Naive thymus-derived CD4-positive, alpha-beta T cell (primary cell): Measurements from ENCODE around the gene ATXN7L1. TPM values are rescaled to one million over a fixed set of nuclear protein-coding genes. Genes with fewer than 3 reads are reported as not detected.

Experiments used
- ATAC-seq: fragments of 150-1000 bp; cut with Tn5 transposase; 2 replicates; pipeline ENCODE4 v1.10.0; 2021; ENCODE audit warnings: mild to moderate bottlenecking, moderate library complexity
- CTCF ChIA-PET: fragments of 350-600 bp; sonication (Branson Sonifier 250); formaldehyde crosslinking; loops from one replicate; lab custom pipeline; 2021; ENCODE audit warnings: antibody characterized with exemption; lab: Charles Lee
- POLR2A ChIA-PET: fragments of 350-600 bp; sonication (Branson Sonifier 250); formaldehyde crosslinking; loops from one replicate; lab custom pipeline; 2021; ENCODE audit warnings: antibody characterized with exemption, inconsistent platforms; lab: Charles Lee
- DNase-seq, 9 donors: peaks; one replicate each; pipeline versions ENCODE4 v3.0.0 to v3.0.0-alpha.2; 2020 to 2022; ENCODE audit warnings: mixed read lengths in 1 of 9
- H3K27ac ChIP-seq: one replicate; pipeline ENCODE4 v1.7.0; 2013; ENCODE audit warnings: mild to moderate bottlenecking, low read depth, low read length, moderate library complexity
- H3K27me3 ChIP-seq, 2 donors: one replicate each; pipeline ENCODE4 v1.7.0; 2013; ENCODE audit warnings: low read length in 2 of 2, mild to moderate bottlenecking in 2 of 2, moderate library complexity in 2 of 2; ENCODE audit not compliant: control insufficient read depth in 2 of 2, insufficient read depth in 2 of 2
- H3K36me3 ChIP-seq, 3 experiments: 1 replicate in 2 of 3; 2 replicates in 1 of 3; pipeline ENCODE4 v1.7.0; 2013; ENCODE audit warnings: low read length in 3 of 3, mild to moderate bottlenecking in 3 of 3, moderate library complexity in 1 of 3; ENCODE audit not compliant: insufficient read depth in 3 of 3, control insufficient read depth in 2 of 3
- H3K4me1 ChIP-seq, 2 donors: one replicate each; pipeline ENCODE4 v1.7.0; 2013; ENCODE audit warnings: low read length in 2 of 2, mild to moderate bottlenecking in 2 of 2, moderate library complexity in 1 of 2; ENCODE audit not compliant: control insufficient read depth in 2 of 2, insufficient read depth in 2 of 2
- H3K4me3 ChIP-seq: 2 replicates; pipeline ENCODE4 v1.7.0; 2013; ENCODE audit warnings: mild to moderate bottlenecking, low read length
- H3K9me3 ChIP-seq, 3 experiments: 1 replicate in 2 of 3; 2 replicates in 1 of 3; pipeline ENCODE4 v1.7.0; 2013; ENCODE audit warnings: low read length in 3 of 3; ENCODE audit not compliant: control insufficient read depth in 2 of 3
- H3K27ac Mint-ChIP-seq, 9 donors: one replicate each; pipeline ENCODE4 v1.8.0; 2020 to 2022; ENCODE audit warnings: mixed read lengths in 9 of 9, mild to moderate bottlenecking in 8 of 9, moderate library complexity in 5 of 9, inconsistent platforms in 2 of 9
- H3K27me3 Mint-ChIP-seq, 5 donors: one replicate each; pipeline ENCODE4 v1.8.0; 2021 to 2022; ENCODE audit warnings: mixed read lengths in 5 of 5, mild to moderate bottlenecking in 1 of 5
- H3K36me3 Mint-ChIP-seq, 5 donors: one replicate each; pipeline ENCODE4 v1.8.0; 2020 to 2022; ENCODE audit warnings: mixed read lengths in 5 of 5, mild to moderate bottlenecking in 3 of 5, inconsistent platforms in 1 of 5
- H3K4me1 Mint-ChIP-seq, 7 donors: one replicate each; pipeline ENCODE4 v1.8.0; 2020 to 2022; ENCODE audit warnings: mixed read lengths in 7 of 7, mild to moderate bottlenecking in 3 of 7, inconsistent platforms in 1 of 7
- H3K4me3 Mint-ChIP-seq, 10 donors: one replicate each; pipeline ENCODE4 v1.8.0; 2020 to 2022; ENCODE audit warnings: mild to moderate bottlenecking in 10 of 10, mixed read lengths in 10 of 10, moderate library complexity in 6 of 10, inconsistent platforms in 2 of 10
- H3K9me3 Mint-ChIP-seq, 11 donors: one replicate each; pipeline ENCODE4 v1.8.0; 2020 to 2022; ENCODE audit warnings: mixed read lengths in 11 of 11, mild to moderate bottlenecking in 4 of 11, inconsistent platforms in 1 of 11, moderate library complexity in 1 of 11
- intact Hi-C, 2 donors: fragments of 100-400 bp; cut with micrococcal nuclease; formaldehyde crosslinking; loops; one replicate each; pipeline ENCODE4 v1.15.1; 2023
- polyA plus RNA-seq, 2 donors: library from polyadenylated mRNA; unstranded; fragments of 300-500 nt; fragmentation: Illumina TruSeq; gene quantifications; one replicate each; pipeline ENCODE4 v1.2.3, GENCODE V29; 2021
- total RNA-seq, 6 experiments: library from RNA in 5 of 6; stranded (reverse) in 5 of 6; gene quantifications; 1 replicate in 5 of 6; 2 replicates in 1 of 6; pipeline ENCODE4 v1.2.3 and lab custom pipeline; 2021 to 2026

ATXN7L1 gene
- total RNA-seq (10 to 100 TPM; 18.5 to 52.4 (median 46.7) TPM), polyA plus RNA-seq (10 to 100 TPM; 19.8 to 21.1 TPM), total RNA-seq (lab: John Stamatoyannopoulos, UW) (48.2 reads per million, percentile 70 among the genes with 10 or more reads in this experiment)

DNA sequence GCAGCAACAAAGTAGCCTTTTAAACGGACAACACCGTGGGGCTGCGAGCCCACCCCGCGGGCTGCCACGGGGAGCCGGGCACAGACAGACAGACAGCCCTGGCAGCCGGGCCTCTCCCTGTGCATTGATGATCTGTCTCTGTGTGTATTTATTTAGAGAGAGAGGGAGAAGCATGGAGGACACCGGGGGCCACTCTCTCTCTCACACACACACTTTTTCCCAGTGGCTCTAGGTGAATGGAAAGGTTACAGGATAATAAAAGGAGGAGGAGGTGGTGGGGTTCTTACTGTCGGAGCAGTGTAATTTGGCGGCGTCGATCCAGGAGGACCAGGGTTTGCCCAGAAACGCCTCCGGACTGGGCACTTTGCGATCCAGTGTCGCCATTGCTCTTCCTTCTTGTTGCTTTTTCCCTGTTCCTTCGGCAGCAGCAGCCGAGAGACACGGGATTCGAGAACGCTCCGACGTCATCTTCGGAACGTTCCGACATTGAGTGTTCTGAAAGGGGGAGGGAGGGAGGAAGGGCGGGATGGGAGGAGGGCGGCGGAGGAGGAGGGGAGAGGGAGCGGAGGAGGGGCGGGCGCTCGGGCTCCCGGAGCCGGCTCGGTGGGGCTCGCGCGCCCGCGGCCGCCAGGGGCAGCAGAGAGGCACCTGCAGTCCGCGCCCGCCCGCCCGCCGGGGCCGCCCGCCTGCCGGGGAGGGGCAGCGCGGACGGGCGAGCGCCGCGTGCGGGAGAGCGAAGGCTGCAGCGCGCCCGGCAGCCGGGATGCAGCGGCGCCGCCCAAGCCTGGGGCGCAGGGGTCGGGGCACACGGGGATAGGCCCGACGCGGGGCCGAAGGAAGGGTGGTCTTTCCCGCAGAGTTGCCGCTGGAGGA, at the start of gene ATXN7L1:
Gene ATXN7L1, minus strand, starts transcription at position 509 of the 873 bp plus-strand sequence. Its CDS starts 41 bp downstream, at position 468.
- intact Hi-C loops = loop anchor here (1.0 to 5.0 kb wide), 20 partner anchors 27 to 934 kb away; partner anchors contain the start of genes SYPL1 (in 2 of the 2), NAMPT (in 1 of the 2) and RINT1 (in 1 of the 2)
- peaks cover 34 to 73% (median 52%) of the 10 kb centered on the region in 7 donors for H3K4me1 Mint-ChIP-seq
- Histone ChIP-seq H3K36me3 (peaks cover 0 to 3% (median 0%) of the 10 kb centered on the region in 3 experiments), H3K4me1 (peaks cover 10 to 33% of the 10 kb centered on the region in 2 donors), H3K27me3 (no peaks in the 10 kb centered on the region), H3K27ac (peak within 1 kb of the TSS; percentile 81), H3K4me3 (peak within 1 kb of the TSS; percentile 97), H3K9me3 (no peaks in the 10 kb centered on the region)
- peak; percentile 75 to 94 (median 87) for DNase-seq
- ChIA-PET POLR2A (interaction anchor here (0.6 to 2.1 kb wide), 10 partner anchors 9 to 219 kb away, joined by 3 to 9 read pairs (median 5); no protein-coding TSS in a partner anchor), CTCF (interaction anchor here (0.8 to 2.9 kb wide), 11 partner anchors 7 to 166 kb away, joined by 3 to 28 read pairs (median 4); no protein-coding TSS in a partner anchor)
- peak; percentile 99 for ATAC-seq
- H3K27me3 Mint-ChIP-seq = peaks cover 0 to 34% (median 0%) of the 10 kb centered on the region in 5 donors
- H3K9me3 Mint-ChIP-seq = peaks cover 0 to 2% (median 0%) of the 10 kb centered on the region in 11 donors
- peak within 1 kb of the TSS; percentile 85 to 99 (median 98) for H3K27ac Mint-ChIP-seq
- peaks cover 4 to 8% (median 5%) of the 10 kb centered on the region in 5 donors for H3K36me3 Mint-ChIP-seq
- H3K4me3 Mint-ChIP-seq = peak within 1 kb of the TSS; percentile 90 to 100 (median 99)

DNA sequence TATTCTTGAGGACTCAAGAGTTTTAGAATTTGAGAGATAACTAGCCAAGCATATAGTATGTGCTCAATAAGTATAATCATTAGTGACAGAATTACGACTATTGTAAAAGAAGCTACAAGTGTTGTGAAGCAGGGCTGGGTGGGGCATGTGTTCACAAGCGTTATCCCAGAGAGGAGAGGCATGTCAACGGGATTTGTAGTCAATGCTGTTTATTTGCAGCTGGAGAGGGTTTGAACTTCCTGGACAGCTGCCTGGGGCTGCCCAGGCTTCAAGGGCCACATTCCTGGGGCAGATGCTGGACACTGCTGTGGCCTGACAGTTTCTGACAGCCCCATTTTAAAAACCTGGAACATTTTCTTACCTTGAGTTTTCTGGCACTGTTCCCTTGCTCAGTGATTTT, 49.7 kb upstream of the ATXN7L1 start:
- no peak for DNase-seq
- ChIA-PET CTCF (interaction anchor here (0.7 kb wide), 1 partner anchor 48 kb away, joined by 3 read pairs; no protein-coding TSS in a partner anchor), POLR2A (interaction anchor here (0.6 kb wide), 1 partner anchor 341 kb away, joined by 3 read pairs; no protein-coding TSS in a partner anchor)

GRCh38 chr7:105924945-105925344, 48.5 kb upstream of the ATXN7L1 start:
- ChIA-PET CTCF (interaction anchor here (0.8 to 1.6 kb wide), 3 partner anchors 10 to 98 kb away, joined by 3 to 6 read pairs (median 3); no protein-coding TSS in a partner anchor), POLR2A (interaction anchor here (0.9 to 1.8 kb wide), 3 partner anchors 15 to 164 kb away, joined by 3 to 5 read pairs (median 3); no protein-coding TSS in a partner anchor)
- peak overlapping the region; percentile 46 for H3K27ac ChIP-seq
- H3K4me3 ChIP-seq = no peak overlapping the region
- H3K4me3 Mint-ChIP-seq = peak overlapping the region; percentile 6 to 65 (median 33)
- H3K27me3 ChIP-seq = no peaks in the 10 kb centered on the region
- intact Hi-C loops = loop anchor here (1.0 to 5.0 kb wide), 4 partner anchors 48 to 164 kb away; partner anchors contain the start of gene ATXN7L1 (in 2 of the 2)
- H3K4me1 Mint-ChIP-seq = peaks cover 20 to 46% (median 40%) of the 10 kb centered on the region in 7 donors
- peaks cover 0 to 7% (median 6%) of the 10 kb centered on the region in 3 experiments for H3K9me3 ChIP-seq
- H3K4me1 ChIP-seq = peaks cover 12 to 18% of the 10 kb centered on the region in 2 donors
- ATAC-seq (peak; percentile 90), DNase-seq (peak in 7 of 9 donors; percentile 36 to 84 (median 74))
- no peaks in the 10 kb centered on the region for H3K36me3 ChIP-seq
- peaks cover 0 to 26% (median 15%) of the 10 kb centered on the region in 5 donors for H3K36me3 Mint-ChIP-seq
- H3K9me3 Mint-ChIP-seq = peaks cover 0 to 29% (median 11%) of the 10 kb centered on the region in 11 donors
- H3K27me3 Mint-ChIP-seq = peaks cover 0 to 38% (median 0%) of the 10 kb centered on the region in 5 donors
- peak overlapping the region; percentile 47 to 92 (median 84) for H3K27ac Mint-ChIP-seq

More for the DNA sequence above, 49.7 kb upstream of the ATXN7L1 start:
- no peaks in the 10 kb centered on the region for H3K36me3 ChIP-seq
- Mint-ChIP-seq H3K4me3 (peak overlapping the region in 2 of 10 donors; percentile 3 to 65), H3K27me3 (peaks cover 0 to 43% (median 0%) of the 10 kb centered on the region in 5 donors), H3K36me3 (peaks cover 0 to 24% (median 13%) of the 10 kb centered on the region in 5 donors), H3K9me3 (peaks cover 0 to 29% (median 9%) of the 10 kb centered on the region in 11 donors), H3K4me1 (peaks cover 20 to 48% (median 41%) of the 10 kb centered on the region in 7 donors), H3K27ac (peak overlapping the region in 5 of 9 donors; percentile 73 to 87 (median 84))
- H3K27ac ChIP-seq = no peak overlapping the region
- peaks cover 0 to 7% (median 6%) of the 10 kb centered on the region in 3 experiments for H3K9me3 ChIP-seq
- intact Hi-C loops = loop anchor here in 1 of 2 donors (5.0 kb wide), 1 partner anchor 49 kb away; the partner anchor contains the start of gene ATXN7L1
- ATAC-seq = no peak
- H3K4me1 ChIP-seq = peaks cover 12 to 18% of the 10 kb centered on the region in 2 donors
- no peak overlapping the region for H3K4me3 ChIP-seq
- no peaks in the 10 kb centered on the region for H3K27me3 ChIP-seq

DNA sequence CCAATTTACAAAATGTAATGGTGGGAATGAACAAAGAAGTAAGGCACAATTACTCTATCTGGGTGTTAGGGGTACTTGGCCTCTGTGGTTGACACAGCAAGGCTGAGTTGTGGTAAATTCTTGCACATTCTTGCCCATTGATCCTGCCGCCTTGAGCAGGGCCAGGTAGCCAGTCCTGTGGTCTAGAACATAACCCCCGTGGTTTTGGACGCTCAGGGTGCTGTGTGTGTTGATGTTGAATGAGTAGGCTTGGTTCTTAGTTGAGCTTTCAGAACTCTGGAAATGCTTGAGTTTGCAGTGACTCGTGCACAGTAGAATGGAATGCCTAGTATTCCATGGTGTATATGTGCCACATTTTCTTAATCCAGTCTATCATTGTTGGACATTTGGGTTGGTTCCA, 44.4 kb upstream of the ATXN7L1 start:
- POLR2A ChIA-PET = no interaction called here

GRCh38 chr7:105917659-105918058, 41.3 kb upstream of the ATXN7L1 start:
- intact Hi-C loops = no loop called here
- Histone ChIP-seq H3K9me3 (no peaks in the 10 kb centered on the region), H3K27me3 (no peaks in the 10 kb centered on the region), H3K4me1 (no peaks in the 10 kb centered on the region), H3K4me3 (no peak overlapping the region), H3K27ac (no peak overlapping the region), H3K36me3 (peaks cover 0 to 3% (median 0%) of the 10 kb centered on the region in 3 experiments)
- ATAC-seq (no peak), DNase-seq (no peak)
- Mint-ChIP-seq H3K36me3 (peaks cover 10 to 58% (median 44%) of the 10 kb centered on the region in 5 donors), H3K4me3 (no peak overlapping the region), H3K9me3 (peaks cover 0 to 11% (median 0%) of the 10 kb centered on the region in 11 donors), H3K27ac (no peak overlapping the region), H3K27me3 (peaks cover 0 to 24% (median 0%) of the 10 kb centered on the region in 5 donors), H3K4me1 (peaks cover 0 to 11% (median 0%) of the 10 kb centered on the region in 7 donors)
- ChIA-PET POLR2A (no interaction called here), CTCF (no interaction called here)

More for the DNA sequence above, 44.4 kb upstream of the ATXN7L1 start:
- Histone ChIP-seq H3K4me3 (no peak overlapping the region), H3K9me3 (peaks cover 0 to 7% (median 6%) of the 10 kb centered on the region in 3 experiments), H3K27me3 (no peaks in the 10 kb centered on the region), H3K4me1 (peaks cover 12 to 13% of the 10 kb centered on the region in 2 donors), H3K27ac (no peak overlapping the region), H3K36me3 (no peaks in the 10 kb centered on the region)
- Mint-ChIP-seq H3K36me3 (peaks cover 17 to 45% (median 40%) of the 10 kb centered on the region in 5 donors), H3K27ac (no peak overlapping the region), H3K4me1 (peaks cover 13 to 33% (median 29%) of the 10 kb centered on the region in 7 donors), H3K4me3 (no peak overlapping the region), H3K27me3 (peaks cover 0 to 29% (median 0%) of the 10 kb centered on the region in 5 donors), H3K9me3 (peaks cover 0 to 29% (median 13%) of the 10 kb centered on the region in 11 donors)
- DNase-seq (no peak), ATAC-seq (no peak)
- intact Hi-C loops = no loop called here
- CTCF ChIA-PET = no interaction called here
